ENCODE measurements around the gene ARHGEF3.
"Not testable (repeated sequence)": the region's sequence is repeated elsewhere in the genome, so short reads cannot be mapped to it uniquely, and the experiment has no call there.

The ARHGEF3 gene

GRCh38 chr3:56724676-56725075 lies 77.1 kb downstream of the ARHGEF3 start:
- DNase-seq (ENCODE audit: low spot score) = no peak

- DNase-seq (ENCODE audit: low spot score) = no peak
Observed at GRCh38 chr3:56720849-56721248, 80.9 kb downstream of the ARHGEF3 start.

- DNase-seq (ENCODE audit: low spot score) = not testable (repeated sequence)
Observed at GRCh38 chr3:56718809-56719208, 82.9 kb downstream of the ARHGEF3 start.

GRCh38 chr3:56711344-56711743 lies 90.4 kb downstream of the ARHGEF3 start:
- DNase-seq (ENCODE audit: low spot score) = no peak

GRCh38 chr3:56707412-56707811 lies 94.3 kb downstream of the ARHGEF3 start:
- not testable (repeated sequence) for DNase-seq (ENCODE audit: low spot score)

GRCh38 chr3:56706629-56707028 lies 95.1 kb downstream of the ARHGEF3 start:
- DNase-seq (ENCODE audit: low spot score) = no peak

GRCh38 chr3:56704706-56705105 lies 97.0 kb downstream of the ARHGEF3 start:
- DNase-seq (ENCODE audit: low spot score) = no peak

- peak; percentile 68 for DNase-seq (ENCODE audit: low spot score)
Observed at GRCh38 chr3:56702490-56703315, 99.0 kb downstream of the ARHGEF3 start.

- no peak for DNase-seq (ENCODE audit: low spot score)
Observed at GRCh38 chr3:56700151-56700550, 101.6 kb downstream of the ARHGEF3 start.

GRCh38 chr3:56694867-56695683 lies 106.7 kb downstream of the ARHGEF3 start:
- DNase-seq (ENCODE audit: low spot score) = no peak

- DNase-seq (ENCODE audit: low spot score) = no peak
Observed at GRCh38 chr3:56693750-56694149, 108.0 kb downstream of the ARHGEF3 start.

- not testable (repeated sequence) for DNase-seq (ENCODE audit: low spot score)
Observed at GRCh38 chr3:56692520-56693433, 109.0 kb downstream of the ARHGEF3 start.

GRCh38 chr3:56692001-56692365 lies 109.8 kb downstream of the ARHGEF3 start:
- not testable (repeated sequence) for DNase-seq (ENCODE audit: low spot score)

GRCh38 chr3:56691165-56692000 lies 110.4 kb downstream of the ARHGEF3 start:
- no peak for DNase-seq (ENCODE audit: low spot score)

GRCh38 chr3:56689303-56689702 lies 112.4 kb downstream of the ARHGEF3 start:
- no peak for DNase-seq (ENCODE audit: low spot score)

- DNase-seq (ENCODE audit: low spot score) = no peak
Observed at GRCh38 chr3:56688191-56688590, 113.6 kb downstream of the ARHGEF3 start.

- DNase-seq (ENCODE audit: low spot score) = no peak
Observed at GRCh38 chr3:56684029-56684428, 117.7 kb downstream of the ARHGEF3 start.

GRCh38 chr3:56683122-56683817 lies 118.5 kb downstream of the ARHGEF3 start, which contains the start of gene TASOR:
Gene TASOR, minus strand, starts transcription at chr3:56683265. Its CDS starts 259 bp downstream, at chr3:56683006.
- DNase-seq (ENCODE audit: low spot score) = peak; percentile 80

GRCh38 chr3:56682462-56683121 lies 119.2 kb downstream of the ARHGEF3 start:
- peak; percentile 76 for DNase-seq (ENCODE audit: low spot score)

GRCh38 chr3:56681984-56682461 lies 119.7 kb downstream of the ARHGEF3 start:
- no peak for DNase-seq (ENCODE audit: low spot score)
